HG02798 (cell line): ENCODE measurements around the gene PLD1.
"Not testable (repeated sequence)": the region's sequence is repeated elsewhere in the genome, so short reads cannot be mapped to it uniquely, and the experiment has no call there.

Source experiments
- ATAC-seq: cut with Tn5 transposase; IDR thresholded peaks from one replicate; pipeline ENCODE4 v1.9.1; 2021; ENCODE audit warnings: mild to moderate bottlenecking; ENCODE audit not compliant: unreplicated experiment, poor library complexity

PLD1 gene, protein sequence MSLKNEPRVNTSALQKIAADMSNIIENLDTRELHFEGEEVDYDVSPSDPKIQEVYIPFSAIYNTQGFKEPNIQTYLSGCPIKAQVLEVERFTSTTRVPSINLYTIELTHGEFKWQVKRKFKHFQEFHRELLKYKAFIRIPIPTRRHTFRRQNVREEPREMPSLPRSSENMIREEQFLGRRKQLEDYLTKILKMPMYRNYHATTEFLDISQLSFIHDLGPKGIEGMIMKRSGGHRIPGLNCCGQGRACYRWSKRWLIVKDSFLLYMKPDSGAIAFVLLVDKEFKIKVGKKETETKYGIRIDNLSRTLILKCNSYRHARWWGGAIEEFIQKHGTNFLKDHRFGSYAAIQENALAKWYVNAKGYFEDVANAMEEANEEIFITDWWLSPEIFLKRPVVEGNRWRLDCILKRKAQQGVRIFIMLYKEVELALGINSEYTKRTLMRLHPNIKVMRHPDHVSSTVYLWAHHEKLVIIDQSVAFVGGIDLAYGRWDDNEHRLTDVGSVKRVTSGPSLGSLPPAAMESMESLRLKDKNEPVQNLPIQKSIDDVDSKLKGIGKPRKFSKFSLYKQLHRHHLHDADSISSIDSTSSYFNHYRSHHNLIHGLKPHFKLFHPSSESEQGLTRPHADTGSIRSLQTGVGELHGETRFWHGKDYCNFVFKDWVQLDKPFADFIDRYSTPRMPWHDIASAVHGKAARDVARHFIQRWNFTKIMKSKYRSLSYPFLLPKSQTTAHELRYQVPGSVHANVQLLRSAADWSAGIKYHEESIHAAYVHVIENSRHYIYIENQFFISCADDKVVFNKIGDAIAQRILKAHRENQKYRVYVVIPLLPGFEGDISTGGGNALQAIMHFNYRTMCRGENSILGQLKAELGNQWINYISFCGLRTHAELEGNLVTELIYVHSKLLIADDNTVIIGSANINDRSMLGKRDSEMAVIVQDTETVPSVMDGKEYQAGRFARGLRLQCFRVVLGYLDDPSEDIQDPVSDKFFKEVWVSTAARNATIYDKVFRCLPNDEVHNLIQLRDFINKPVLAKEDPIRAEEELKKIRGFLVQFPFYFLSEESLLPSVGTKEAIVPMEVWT

DNA sequence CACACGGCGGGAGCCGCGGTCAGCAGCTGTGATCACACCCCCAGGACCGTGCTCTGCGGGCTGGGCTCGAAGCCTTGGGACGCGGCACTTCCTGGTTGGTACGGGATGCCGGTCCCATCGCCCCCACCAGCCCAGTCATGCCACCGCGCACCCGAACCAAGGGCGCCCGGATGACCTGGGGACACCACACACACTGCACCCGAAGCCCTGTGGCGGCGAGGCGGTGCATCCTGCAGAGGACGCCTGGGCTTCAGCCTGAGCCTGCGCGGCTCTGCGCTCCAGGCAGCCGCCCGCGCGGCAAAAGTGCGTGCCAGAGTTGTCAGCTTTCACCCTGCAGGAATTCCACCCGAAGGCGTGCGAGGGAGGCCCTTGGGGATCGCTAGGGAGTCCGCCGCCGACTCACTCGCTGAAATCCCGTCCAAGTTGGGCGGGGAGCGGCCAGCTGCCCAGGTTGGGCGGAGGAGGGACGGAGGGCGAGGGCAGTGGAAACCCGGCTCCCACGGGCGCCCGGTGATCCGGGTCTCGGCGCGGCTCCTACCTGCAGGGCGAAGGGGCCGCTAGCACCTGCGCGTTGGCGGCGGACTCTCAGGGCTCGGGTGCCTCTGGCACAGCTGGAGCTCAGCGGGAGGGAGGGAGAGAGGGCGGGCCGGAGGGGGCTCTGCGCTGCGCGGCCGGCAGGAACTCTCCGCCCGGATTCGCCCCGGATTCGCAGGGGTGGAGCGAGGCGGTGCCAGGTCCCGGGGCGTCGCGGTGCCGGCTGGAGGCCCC lies at the start of gene PLD1:
Gene PLD1, minus strand, starts transcription at position 623 of the 768 bp plus-strand sequence. CDS start 72,432 bp downstream, outside the sequence.
- ATAC-seq, result peak; percentile 57

DNA sequence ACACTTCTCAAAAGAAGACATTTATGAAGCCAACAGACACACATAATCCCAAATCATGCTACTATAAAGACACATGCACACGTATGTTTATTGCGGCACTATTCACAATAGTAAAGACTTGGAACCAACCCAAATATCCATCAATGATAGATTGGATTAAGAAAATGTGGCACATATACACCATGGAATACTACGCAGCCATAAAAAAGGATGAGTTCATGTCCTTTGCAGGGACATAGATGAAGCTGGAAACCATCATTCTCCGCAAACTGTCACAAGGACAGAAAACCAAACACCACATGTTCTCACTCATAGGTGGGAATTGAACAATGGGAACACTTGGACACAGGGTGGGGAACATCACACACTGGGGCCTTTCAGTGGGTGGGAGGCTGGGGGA lies 48.5 kb upstream of the PLD1 start:
- ATAC-seq, result not testable (repeated sequence)

DNA sequence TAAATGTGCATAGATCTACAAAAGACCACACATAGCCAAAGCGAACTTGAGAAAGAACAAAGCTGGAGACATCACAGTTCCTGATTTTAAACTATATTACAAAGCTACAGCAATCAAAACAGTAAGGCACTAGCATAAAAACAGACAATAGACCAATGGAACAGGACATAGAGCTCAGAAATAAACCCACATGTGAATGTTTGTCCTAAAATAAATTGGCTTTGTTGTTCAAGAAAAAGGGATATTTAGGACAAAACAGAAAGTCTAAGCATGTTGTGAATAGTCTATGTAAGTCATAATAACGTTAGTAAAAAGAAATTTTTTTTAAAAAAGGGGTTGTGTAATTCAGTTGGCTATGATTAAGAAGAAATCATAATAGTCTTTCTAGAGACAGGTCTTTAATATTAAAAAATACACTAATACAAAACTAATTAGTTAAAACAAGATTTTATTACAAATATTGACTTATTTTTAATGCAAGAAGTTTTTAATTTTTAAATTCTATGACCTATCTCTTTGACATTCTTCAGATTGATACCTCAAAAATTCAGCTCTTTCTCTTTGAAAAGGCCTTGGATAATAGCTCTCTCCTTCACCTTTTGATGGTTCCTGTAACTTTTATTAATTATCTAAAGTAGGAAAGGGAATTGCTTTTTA lies 44.5 kb upstream of the PLD1 start:
- no peak for ATAC-seq

DNA sequence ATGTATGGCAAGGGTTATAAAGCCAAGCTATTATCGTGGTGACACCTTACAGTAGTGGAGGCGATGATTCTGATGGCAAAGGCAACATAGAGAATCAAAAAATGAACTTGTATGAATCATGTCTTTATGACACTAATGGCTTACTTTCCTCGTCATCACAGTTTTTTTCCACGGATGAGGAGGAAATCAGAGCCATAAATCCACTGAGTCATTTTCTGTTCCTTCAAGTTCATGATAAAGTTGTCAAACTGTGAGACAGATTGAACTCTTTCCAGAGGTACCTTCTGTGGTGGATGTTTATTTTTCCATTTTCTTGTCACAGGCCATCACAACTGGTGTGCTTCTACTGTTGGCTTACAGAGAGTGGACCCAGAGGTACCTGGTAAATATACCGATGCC lies 41.4 kb upstream of the PLD1 start:
- no peak for ATAC-seq

DNA sequence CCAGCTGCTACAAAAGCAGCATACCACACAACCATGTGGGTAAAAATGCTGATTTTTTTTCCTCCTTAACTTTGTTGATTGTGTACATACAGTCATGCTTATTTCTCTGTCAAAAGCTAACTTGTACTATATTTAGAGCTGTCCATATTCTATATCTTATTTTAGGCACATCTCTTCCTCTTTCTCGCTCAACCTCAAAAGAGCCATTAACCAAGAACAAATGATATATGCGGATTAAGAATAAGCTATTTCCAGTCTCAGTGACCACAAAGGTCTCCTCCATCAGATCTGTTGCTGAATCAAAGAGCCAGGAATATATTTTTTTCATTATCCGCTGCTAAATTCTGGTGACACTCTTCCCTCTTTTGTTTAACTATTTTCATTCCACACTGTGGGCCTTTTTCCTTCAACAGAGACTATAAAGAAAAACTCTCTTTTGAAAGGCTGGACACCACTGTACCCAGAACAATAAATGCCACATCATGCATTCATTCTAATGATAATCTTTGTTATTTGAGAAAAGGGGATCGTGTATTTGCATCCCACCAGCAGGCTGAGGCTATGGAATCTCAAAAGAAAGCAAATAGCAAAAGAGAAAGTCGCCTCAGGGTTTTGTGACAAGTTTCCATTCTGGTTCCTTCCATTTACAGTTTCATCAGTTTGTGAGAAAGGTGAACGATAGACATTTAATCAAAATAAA lies 40.8 kb upstream of the PLD1 start:
- no peak for ATAC-seq

DNA sequence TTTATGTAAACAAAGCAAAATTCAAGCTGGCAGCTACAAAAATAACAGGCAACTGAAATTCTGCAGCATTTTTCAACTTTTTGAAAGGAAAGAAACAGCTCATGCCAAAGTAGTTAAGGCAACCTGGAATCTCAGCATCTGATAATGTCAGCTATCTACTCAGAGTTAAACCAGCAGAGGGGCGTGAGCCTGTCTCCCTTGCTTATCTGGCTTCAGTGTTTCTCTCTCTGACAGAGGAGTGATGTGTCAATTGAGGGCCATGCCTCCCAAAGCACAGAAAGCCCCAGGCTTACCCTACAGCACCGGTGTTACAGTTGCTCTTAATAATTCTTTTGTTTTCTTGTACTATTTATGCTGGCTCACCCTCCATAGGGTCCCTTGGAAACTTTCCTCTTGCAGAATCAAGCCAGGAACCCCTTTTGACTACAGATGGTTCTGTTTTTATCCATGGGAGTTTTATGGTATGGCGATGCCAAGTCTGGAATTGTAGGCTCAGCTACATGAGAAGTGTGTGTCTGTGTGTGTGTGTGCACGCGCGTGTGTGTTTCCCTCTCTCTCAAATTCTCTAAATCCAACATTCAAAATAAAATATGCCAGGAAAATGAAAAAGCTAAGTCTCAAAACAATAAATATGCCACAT lies 40.2 kb upstream of the PLD1 start:
- ATAC-seq, result no peak

DNA sequence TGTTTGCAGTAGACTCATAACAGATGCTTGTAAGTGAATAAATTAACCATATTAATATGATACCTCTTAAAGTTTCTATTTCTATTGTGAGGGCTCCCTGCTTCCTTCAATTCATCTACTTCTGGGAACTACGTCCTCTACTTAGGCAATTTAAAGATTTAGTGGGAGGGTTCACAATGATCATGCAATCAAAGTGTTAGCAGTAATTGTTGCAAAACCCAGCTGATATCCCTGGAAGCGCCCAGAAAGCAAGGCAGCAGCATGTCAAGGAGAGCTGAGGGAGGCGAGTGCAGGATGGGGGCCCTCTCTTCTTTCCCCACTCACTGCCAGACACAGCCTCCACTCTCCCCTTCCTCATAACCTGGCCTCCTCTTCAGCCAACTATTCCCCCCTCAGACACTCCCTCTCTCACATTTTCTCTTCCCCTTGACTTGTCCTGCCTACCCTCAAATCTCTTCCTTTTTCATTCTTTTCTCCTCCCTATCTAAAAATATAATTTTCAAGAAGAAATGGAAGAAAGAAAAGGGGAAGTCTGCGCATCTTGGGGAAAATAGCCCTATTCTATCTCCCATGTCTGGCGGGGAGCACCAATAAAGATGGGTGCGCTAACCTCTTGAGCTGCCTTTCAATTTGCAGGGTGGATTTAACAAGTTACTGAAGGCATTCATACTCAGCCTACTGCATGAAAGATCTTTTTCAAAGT lies 39.5 kb upstream of the PLD1 start:
- ATAC-seq, result no peak

DNA sequence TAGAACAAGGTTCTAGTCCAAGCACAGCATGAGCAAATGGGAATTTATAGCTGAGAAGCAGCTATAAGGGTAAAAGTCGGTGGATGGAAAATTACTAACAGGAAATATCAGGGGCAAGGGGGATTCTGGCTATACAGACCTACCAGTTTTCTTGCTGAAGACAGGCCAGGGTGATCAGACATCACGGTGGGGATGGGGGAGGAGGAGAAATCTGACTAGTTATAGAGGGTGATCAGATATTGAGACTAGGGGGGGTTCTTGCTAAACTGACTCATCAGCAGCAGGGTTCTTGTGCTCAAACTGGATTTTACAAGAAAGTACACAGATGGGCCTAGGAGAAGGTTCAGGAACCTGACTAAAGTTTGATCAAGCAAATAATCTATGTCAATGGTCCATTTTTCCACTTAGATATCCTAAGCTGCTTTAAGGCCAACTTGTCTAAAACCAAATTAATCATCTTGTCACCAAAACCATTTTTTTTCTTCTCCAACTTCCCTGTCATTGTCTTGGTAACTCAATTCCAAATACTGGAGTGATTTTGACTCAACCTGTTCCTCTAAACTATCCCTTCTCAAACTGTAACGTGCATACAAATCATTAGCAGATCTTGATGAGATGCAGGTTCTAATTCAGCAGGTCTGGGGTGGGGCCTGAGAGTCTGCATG lies 37.4 kb upstream of the PLD1 start:
- no peak for ATAC-seq

DNA sequence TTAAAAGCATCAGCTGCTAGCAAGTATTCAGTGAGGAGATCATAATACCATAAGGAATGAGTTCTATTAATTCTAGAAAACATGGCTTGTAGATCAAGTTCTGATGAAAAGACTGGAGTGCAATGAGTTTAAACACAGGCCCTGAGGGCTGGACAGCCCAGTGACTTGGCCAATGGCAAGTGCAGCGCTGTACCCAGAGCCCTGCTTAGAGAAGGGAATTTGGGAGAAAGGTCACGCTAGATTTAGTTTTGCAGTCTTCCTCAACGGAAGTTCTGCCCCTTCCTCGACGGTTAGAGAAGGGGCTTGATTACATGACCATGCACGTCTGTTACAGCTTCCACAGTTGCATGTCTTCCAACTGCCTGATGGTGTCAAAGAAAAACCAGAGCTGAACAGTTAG lies 36.9 kb upstream of the PLD1 start:
- ATAC-seq, result no peak

DNA sequence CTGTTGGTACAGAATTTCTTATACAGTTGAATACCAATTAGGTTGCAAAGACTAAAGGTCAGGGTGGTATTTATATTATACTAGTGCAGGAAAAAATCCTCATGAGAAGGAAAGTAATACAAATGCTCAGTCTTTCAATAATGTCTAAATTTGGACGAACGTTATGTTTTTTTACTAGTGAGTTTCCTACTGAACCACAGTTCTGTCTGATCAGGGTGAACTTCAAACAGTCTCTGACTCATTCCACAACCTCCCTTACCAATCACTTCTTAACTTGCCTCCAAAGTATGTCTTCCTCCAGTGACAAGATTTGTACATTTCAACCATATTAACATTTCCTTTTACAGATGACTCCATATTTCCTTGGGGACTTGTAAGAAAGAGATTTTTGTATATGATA lies 36.3 kb upstream of the PLD1 start:
- peak; percentile 94 for ATAC-seq

DNA sequence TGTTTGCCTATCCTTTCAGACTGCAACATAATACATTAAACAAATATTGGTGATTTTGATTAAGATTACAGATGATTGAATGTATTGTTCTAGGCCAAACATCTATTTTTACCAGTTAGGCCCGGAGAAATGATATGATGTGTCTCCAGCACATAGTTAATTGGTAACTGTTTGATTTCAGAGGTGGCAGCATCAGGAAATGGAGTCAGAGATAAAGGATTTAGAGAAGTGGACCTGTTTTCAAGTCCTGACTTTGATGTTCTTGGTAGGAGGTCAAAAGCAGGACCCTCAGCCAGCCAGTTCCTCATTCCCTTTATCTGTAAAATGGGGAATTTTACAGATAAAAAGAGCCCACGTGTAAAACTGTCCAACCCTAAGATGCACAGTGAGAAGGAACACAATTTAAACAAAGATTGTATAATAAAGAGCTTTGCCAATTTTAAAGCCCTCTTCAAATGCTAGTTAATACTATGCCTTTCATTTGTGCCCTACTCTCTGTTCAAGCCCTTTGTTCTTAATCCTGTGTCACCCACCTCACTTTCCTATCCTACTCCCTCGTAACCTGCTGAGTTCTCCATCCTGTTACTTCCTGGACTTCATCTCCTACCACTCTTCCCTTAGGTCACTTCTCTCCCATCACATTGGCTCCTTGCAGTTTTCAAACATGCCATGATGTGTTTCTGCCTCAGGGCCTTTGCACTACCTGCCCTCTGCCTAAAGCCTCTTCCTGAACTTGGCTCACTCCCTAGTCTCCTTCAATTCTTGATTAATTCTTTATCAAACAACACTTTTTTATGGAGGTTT lies 35.4 kb upstream of the PLD1 start:
- no peak for ATAC-seq

DNA sequence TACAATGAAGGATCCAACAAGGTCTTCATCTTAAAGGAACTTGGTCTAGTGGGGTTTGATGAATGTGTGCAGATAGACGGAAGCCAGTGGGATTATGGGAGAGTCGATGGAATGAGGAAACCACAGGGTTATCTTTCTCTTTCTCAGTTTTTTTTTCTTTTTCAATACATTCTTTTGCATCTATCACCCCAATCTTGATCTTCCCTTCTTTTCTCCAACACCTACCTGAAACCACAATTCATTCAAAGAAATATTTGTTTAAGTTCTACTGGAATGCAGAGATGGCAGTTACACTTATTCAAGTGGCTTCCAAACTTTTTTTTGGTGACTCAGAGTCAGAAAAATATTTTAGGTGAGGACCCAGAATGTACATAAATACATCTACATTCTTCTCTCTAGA lies 34.6 kb upstream of the PLD1 start:
- no peak for ATAC-seq

DNA sequence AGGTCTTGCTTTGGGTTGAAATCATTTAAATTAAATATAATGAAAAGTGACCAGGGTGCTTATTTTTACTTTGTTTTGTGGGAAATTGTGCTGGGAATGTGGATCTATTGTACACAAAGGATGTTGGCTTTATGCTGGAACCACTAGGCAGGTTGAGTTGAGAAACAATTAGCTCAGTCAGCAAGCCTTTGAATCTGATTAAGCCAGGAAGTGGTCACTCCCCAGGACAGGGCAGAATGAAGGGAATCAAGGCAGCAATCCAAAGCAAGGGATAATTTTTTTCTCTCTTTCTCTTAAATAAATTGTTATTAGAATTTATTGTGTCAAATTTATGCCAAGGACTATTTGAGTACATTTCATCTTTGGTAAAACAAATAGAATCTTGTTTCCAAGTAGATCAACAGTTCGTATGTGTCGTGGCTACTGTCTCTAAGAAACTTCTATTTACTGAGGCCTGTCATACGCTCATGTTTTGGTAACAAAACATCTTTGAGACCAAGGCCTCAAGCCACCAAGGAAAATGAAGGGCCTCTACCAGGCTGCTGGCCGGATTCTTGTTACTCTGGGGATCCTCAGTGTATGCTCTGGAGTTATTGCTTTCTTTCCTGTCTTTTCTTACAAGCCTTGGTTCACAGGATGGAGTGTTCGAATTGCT lies 32.7 kb upstream of the PLD1 start, which contains the start of gene TMEM212:
Gene TMEM212, plus strand, starts transcription at position 486 of the 655 bp plus-strand sequence. Its CDS starts 35 bp downstream, at position 521.
- no peak for ATAC-seq

DNA sequence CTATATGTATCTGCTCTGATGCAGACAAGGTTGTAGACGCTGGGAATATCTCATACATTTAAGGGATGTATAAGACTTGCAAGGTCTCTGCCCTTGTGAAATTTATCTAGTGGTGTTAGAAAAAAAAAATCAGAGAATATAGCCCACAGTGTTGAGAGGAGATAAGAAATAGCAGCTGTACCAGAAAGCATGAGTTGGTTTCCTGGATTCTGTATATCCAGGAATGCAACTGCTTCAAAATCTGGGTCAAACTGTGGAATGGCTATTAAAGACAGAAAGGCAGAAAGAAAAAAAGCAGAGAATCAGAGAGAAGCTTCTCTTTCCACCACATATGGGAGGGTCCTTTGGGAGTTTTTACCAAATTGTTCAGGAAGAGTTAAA lies 31.3 kb upstream of the PLD1 start:
- no peak for ATAC-seq

DNA sequence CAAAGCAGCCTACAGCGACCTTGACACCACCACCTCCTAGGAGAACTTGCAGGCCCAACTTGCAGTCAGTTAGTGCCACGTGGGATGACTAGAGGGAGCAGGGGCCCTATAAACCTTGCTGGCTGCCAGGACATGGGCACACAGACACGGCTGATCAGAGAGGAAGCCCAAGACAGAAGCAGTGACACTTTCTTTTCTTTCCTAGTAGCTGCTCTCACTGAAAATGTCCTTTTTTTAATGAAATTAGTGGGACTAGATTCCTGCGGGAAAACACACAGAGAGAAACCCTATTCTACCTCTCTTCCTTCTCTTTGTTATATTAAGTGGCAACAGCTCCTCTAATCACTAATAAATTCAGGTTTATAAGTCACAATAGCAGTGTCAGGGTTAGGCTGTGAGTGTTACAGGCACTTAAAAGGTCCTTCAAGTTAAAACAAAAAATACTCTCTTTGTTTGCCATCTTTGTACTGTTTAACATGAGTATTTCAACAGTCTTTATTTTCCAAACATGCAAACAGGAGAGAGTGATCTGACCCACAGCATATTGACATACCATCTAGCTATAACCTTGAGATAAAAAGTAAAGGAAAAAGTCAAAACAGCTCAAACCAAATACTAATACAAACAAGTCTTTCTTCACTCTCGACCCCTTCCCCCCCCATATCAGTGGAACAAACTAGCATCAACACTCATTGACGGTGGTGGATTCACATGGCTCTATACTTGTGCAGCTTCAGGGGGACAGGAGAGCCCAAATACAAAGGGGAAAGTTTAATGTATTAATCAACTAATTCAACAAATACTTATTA lies 30.7 kb upstream of the PLD1 start:
- no peak for ATAC-seq
